ENCODE results near the gene SMIM33. TPM values are rescaled to one million over a fixed set of nuclear protein-coding genes. Genes with fewer than 3 reads are reported as not detected.

Gene SMIM33
- total and polyA plus RNA-seq, 9 of the 15 experiments (the other 6 are each of a cell fraction or from before 2014, with no cell fraction given), result not detected

DNA sequence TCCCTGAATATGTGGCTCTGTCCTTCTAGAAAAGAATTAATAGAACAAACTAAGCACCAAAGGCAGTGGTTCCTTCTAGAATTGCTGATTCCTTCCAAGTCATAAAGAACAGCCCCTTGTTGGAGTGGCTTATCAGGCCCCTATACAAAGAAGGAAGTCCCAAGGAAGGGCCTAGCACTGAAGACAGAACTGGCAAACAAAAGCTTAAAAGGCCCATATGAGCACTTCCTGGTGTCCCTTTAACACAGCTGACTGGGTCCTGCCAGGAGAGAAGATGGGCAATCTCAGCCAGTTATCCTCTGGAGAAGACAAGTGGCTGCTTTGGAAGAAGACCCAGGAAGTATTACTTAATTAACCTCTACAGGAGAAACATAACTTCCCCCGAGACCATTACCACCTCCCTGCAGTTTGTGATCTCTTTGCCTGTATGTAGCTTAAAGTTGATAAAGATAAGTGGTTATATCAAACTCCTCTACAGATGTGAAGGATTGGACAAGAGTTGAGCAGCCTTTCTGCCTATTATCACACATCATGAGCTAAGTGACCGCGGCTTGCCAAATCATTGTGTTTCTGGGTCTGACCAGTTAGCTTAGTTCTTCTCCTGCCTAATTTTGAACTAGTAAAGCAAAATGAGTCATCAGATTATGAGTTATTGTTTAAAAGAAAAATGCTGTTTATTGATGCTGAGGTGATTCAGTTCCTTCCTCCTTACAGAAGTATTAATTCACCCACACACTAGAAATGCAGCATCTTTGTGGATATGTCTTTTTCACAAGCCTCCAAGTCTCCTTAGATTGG, 25.0 kb downstream of the SMIM33 start (continued):
- TF ChIP-seq ARID3B (CRISPR knock-in tag; IDR thresholded peaks at IDR 0.05; ENCODE audit: borderline replicate concordance) (no peak), HNRNPH1 (optimal IDR thresholded peaks at IDR 0.05; ENCODE audit: low read depth, low read length) (no peak), HEY1 (CRISPR knock-in tag; IDR thresholded peaks at IDR 0.05; ENCODE audit: borderline replicate concordance) (no peak), SPI1 (IDR thresholded peaks at IDR 0.05; ENCODE audit: borderline replicate concordance, low read depth, low read length) (peak; percentile 81; the same call in 1 of the 2 replicates), ZNF407 (IDR thresholded peaks at IDR 0.05; ENCODE audit: low read depth) (no peak), SREBF2 (CRISPR knock-in tag; IDR thresholded peaks at IDR 0.05) (no peak), ZNF589 (CRISPR knock-in tag; IDR thresholded peaks at IDR 0.05; ENCODE audit: low read depth) (no peak), ZFX (CRISPR knock-in tag; IDR thresholded peaks at IDR 0.05) (peak; percentile 79), GABPA (tag; conservative IDR thresholded peaks at IDR 0.05; ENCODE audit: low read depth) (no peak), PRPF4 (IDR thresholded peaks at IDR 0.05; ENCODE audit: insufficient read depth, low read depth, low read length, poor library complexity, severe bottlenecking) (no peak), ZNF277 (CRISPR knock-in tag; IDR thresholded peaks at IDR 0.05; ENCODE audit: borderline replicate concordance) (no peak), TGIF2 (CRISPR knock-in tag; IDR thresholded peaks at IDR 0.05) (no peak)
- TF ChIP-seq, protein P1, sequence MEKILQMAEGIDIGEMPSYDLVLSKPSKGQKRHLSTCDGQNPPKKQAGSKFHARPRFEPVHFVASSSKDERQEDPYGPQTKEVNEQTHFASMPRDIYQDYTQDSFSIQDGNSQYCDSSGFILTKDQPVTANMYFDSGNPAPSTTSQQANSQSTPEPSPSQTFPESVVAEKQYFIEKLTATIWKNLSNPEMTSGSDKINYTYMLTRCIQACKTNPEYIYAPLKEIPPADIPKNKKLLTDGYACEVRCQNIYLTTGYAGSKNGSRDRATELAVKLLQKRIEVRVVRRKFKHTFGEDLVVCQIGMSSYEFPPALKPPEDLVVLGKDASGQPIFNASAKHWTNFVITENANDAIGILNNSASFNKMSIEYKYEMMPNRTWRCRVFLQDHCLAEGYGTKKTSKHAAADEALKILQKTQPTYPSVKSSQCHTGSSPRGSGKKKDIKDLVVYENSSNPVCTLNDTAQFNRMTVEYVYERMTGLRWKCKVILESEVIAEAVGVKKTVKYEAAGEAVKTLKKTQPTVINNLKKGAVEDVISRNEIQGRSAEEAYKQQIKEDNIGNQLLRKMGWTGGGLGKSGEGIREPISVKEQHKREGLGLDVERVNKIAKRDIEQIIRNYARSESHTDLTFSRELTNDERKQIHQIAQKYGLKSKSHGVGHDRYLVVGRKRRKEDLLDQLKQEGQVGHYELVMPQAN (IDR thresholded peaks at IDR 0.05; ENCODE audit: borderline replicate concordance), result no peak

All from K562 (cell line).